Coronary artery (tissue), 2 donors: ENCODE measurements around the gene SH2D3C.

Experiments used
- DNase-seq: peaks from one replicate; pipeline ENCODE4 v3.0.0-alpha.2; 2017; ENCODE audit warnings: low spot score
- H3K27ac ChIP-seq, 2 donors: fragments of 200-600 bp; sonication (generic); one replicate each; pipeline ENCODE4 v1.5.1; 2016 to 2019
- H3K4me3 ChIP-seq: fragments of 200-600 bp; sonication (generic); 2 replicates; pipeline ENCODE4 v1.5.1; 2016; ENCODE audit warnings: mild to moderate bottlenecking, moderate library complexity
- TF ChIP-seq, protein P1 (sequence below): fragments of 200-600 bp; sonication (generic); IDR thresholded peaks from one replicate; pipeline ENCODE4 v1.5.1; 2019; ENCODE audit warnings: antibody characterized with exemption

Gene SH2D3C

DNA sequence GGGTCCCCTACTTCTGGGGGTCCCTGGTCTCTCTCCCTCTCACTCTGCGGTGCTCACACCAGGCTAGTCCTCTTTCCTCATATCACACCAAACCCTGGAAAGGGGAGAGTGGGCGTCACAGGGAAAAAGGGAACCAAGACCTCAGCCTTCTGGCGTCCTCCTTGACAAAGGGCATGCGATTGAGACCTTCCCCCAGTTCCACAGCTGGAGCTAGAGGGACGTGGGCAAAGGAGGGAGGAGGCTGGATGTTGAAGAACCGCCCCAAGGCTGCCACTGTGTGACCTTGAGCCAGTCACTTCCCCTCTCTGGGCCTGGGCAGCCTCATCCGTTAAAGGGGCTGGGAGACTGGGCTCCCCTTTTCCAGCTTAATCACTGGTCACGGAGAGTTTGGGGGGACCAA is 24.8 kb downstream of the SH2D3C start:
- DNase-seq, result no peak
- Histone ChIP-seq H3K4me3 (no peak overlapping the region), H3K27ac (no peak overlapping the region)
- TF ChIP-seq, protein P1, sequence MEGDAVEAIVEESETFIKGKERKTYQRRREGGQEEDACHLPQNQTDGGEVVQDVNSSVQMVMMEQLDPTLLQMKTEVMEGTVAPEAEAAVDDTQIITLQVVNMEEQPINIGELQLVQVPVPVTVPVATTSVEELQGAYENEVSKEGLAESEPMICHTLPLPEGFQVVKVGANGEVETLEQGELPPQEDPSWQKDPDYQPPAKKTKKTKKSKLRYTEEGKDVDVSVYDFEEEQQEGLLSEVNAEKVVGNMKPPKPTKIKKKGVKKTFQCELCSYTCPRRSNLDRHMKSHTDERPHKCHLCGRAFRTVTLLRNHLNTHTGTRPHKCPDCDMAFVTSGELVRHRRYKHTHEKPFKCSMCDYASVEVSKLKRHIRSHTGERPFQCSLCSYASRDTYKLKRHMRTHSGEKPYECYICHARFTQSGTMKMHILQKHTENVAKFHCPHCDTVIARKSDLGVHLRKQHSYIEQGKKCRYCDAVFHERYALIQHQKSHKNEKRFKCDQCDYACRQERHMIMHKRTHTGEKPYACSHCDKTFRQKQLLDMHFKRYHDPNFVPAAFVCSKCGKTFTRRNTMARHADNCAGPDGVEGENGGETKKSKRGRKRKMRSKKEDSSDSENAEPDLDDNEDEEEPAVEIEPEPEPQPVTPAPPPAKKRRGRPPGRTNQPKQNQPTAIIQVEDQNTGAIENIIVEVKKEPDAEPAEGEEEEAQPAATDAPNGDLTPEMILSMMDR, result no peak

DNA sequence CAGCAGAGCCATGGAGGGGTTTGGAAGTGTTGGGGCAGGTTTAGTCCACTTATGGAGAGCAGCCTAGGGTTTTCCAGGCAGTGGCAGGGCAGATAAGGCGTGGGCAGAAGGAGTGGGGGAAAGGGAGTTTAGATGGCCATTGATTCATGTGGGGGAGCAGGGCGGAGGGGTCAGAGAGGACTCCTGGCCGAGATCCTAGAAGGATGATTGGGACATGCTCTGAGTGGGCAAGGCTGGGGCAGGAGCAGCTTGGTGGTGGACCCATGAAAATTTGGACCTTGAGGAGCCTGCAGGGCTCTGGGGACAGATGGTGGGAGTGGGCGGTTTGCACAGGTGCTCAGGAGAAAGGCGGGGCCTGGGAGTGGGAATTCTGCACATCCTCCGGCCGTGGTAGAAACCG is 25.3 kb downstream of the SH2D3C start:
- Histone ChIP-seq H3K4me3 (no peak overlapping the region), H3K27ac (no peak overlapping the region)
- no peak for DNase-seq
- TF ChIP-seq, protein P1, result no peak

DNA sequence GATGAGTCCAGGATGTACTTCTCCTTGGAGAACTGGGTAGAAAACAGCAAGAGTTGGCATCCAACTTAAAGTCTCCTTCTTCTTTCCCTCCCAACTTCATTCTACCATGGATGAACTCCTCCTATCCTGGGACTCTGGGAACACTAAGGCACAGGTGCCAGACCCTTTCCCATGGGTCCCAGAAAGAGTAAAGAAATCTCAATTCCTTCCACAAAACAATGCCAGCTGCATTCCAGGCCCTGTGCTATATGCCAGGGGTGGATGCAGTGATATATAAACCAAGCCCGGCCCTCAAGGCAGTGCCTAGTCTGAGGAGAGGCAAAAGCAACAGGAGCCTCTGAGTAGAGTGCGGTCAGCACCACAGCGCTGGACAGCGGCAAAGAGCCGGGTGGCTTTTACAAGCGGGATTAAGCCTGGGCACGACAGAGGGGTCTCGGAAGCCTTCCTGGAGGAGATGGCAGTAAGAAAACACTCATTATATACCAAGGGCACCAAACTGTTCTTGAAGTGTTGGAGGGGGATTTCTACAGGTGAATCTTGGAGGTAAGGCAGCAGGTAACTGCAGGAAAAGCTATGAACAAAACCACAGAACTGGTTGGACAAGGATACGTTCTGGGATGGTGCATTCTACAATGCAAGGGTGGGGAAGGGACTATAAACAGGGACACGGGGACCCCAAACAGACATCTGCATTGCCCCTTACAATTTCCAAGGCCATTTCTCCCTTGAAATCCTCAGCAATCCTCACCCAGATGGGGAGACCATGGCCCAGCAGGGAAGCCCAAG is 27.0 kb downstream of the SH2D3C start:
- H3K4me3 ChIP-seq, result no peak overlapping the region
- DNase-seq, result no peak
- TF ChIP-seq, protein P1, result no peak
- H3K27ac ChIP-seq, result no peak overlapping the region

DNA sequence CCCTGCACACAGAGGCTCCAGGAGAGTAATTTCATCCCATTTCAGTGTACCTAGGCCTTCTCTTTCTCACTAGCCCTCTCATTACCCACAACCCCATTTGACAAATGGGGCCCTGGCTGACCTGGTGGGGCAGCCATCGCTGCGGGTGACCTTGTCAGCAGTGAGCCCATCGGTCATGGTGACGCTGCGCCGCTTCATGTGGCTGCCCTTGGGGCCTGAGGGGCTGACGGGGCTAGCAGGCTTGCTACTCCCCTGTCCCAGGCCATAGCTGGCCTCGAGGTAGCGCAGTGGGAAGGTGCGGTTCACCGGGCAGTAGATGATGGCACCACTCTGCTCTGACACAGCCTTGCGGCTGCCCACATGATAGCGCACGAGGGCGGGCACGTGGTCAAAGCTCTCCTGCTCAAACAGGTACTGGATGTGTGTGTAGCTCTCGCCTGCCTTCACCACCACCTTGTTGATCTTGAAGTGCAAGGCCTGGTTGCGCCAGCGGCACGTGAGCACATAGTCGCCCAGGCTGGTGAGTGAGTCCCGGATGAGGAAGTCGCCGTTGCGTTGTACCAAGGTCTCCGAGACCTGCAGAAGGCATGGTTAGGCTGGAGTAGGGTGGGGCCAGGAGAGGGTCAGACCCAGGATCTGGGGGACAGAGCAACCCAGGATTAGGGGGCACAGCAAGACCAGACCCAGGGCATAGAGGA is 29.2 kb downstream of the SH2D3C start:
- Histone ChIP-seq H3K4me3 (no peak overlapping the region), H3K27ac (no peak overlapping the region)
- TF ChIP-seq, protein P1, result no peak
- DNase-seq, result no peak

DNA sequence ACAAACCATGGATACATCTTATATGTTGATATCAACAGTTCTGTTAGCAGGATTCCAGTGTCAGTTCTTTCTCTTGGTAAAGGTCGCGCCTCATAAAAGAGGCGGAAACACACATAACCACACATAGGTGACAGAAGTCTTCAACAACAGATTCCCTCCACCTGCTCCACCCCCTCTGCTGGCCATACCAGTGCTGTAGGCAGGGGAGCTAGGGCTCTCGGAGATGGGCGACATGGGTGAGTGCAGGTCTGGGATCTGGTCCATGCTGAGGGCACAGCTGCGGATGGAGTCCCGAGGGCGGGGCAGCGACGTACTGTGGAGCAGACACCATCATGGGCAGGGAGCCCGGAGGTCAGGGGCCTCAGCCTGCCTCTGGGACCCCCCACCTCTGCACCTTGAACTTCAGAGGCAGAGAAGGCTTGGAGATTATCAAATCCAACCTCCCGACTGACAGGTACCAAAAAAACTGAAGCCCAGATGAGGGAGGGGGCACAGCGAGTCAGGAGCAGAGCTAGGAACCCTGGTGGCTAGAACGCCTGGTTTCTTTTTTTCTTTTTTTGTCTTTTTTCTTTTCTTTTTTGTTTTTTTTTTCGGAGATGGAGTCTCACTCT is 31.4 kb downstream of the SH2D3C start:
- no peak overlapping the region for H3K4me3 ChIP-seq
- DNase-seq, result no peak
- H3K27ac ChIP-seq, result no peak overlapping the region
- TF ChIP-seq, protein P1, result no peak

DNA sequence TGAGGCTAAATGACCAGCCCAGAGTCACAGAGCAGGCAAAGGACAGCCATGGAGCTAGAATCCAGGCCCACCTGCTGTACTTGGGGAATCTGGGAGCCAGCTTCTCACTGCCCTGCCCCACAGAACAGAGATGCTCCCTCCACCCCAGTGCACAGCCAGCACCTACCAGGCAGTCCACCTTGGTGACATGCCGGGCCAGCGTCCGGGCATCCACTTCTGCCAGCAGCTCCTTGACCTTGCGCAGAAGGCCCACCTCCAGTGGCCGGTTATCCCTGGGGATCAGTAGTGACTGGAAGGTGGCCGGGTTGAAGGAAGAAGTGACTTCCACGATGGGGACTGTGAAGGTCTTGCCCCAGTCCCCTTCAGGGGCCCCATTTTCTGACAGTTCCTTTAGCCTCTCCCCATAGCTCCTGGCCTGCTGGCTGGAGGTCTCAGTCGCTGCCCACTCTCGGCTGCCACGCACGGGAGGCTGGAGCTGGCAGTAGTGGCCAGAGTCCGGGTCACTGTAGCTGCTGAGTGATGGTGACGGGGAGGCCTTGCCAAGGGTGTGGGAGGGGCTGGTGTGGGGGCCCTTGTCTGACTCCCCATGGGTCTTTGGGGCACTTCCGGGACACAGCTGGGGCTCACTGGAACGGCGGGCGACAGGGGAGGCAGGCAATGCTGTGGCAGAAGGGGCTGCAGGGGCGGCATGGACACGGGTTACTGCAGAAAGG is 33.9 kb downstream of the SH2D3C start:
- no peak for DNase-seq

More for the DNA sequence above, 33.9 kb downstream of the SH2D3C start:
- TF ChIP-seq, protein P1, result no peak
- Histone ChIP-seq H3K4me3 (no peak overlapping the region), H3K27ac (no peak overlapping the region)
